K562 (cell line): ENCODE measurements around the gene PRMT3. TPM values are rescaled to one million over a fixed set of nuclear protein-coding genes. Genes with fewer than 3 reads are reported as not detected.
A peak's percentile ranks its signal among the peaks of the same experiment; 100 is the strongest.

Experiments used
- CBFA2T3 ChIP-seq: fragments of 450-650 bp; IDR thresholded peaks from 2 replicates; pipeline ENCODE4 v1.6.1; 2017
- EP300 ChIP-seq: IDR thresholded peaks from 2 replicates; pipeline ENCODE4 v1.6.1; 2012; ENCODE audit warnings: low read length, improper control_type of control experiment
- GATAD2A ChIP-seq: fragments of 450-650 bp; IDR thresholded peaks from 2 replicates; pipeline ENCODE4 v1.6.1; 2017
- HDAC3 ChIP-seq: fragments of 450-650 bp; IDR thresholded peaks from 2 replicates; pipeline ENCODE4 v1.6.1; 2018; ENCODE audit warnings: borderline replicate concordance, mild to moderate bottlenecking, moderate library complexity; ENCODE audit not compliant: partially characterized antibody
- MAFG ChIP-seq: fragments of 450-650 bp; conservative IDR thresholded peaks from 2 replicates; pipeline ENCODE4 v1.6.1; 2016; ENCODE audit warnings: missing genetic modification characterization, missing compliant biosample characterization
- MEF2D ChIP-seq: conservative IDR thresholded peaks from 2 replicates; pipeline ENCODE4 v1.6.1; 2016; ENCODE audit warnings: low read depth, missing genetic modification characterization, missing compliant biosample characterization
- RCOR1 ChIP-seq, 2 experiments: IDR thresholded peaks; 2 replicates each; pipeline ENCODE4 v1.6.1; 2012; ENCODE audit warnings: low read depth in 2 of 2, low read length in 2 of 2, borderline replicate concordance in 1 of 2, improper control_type of control experiment in 1 of 2
- SAFB2 ChIP-seq: fragments of 200-400 bp; formaldehyde crosslinking; IDR thresholded peaks from 2 replicates; pipeline ENCODE4 v1.6.1; 2018; ENCODE audit warnings: borderline replicate concordance, low read length, low read depth, moderate library complexity; ENCODE audit not compliant: severe bottlenecking
- SIN3B ChIP-seq: fragments of 450-650 bp; IDR thresholded peaks from 2 replicates; pipeline ENCODE4 v1.6.1; 2017; ENCODE audit warnings: low read depth, mild to moderate bottlenecking, moderate library complexity
- ZFP36 ChIP-seq: fragments of 150-350 bp; IDR thresholded peaks from 2 replicates; pipeline ENCODE4 v1.6.1; 2018; ENCODE audit warnings: low read length, low read depth; ENCODE audit not compliant: partially characterized antibody
- ZNF23 ChIP-seq: fragments of 250-450 bp; sonication (Bioruptor Pico); IDR thresholded peaks from 2 replicates; pipeline ENCODE4 v1.4.0; 2020; ENCODE audit warnings: mild to moderate bottlenecking
- ZNF316 ChIP-seq: fragments of 450-650 bp; IDR thresholded peaks from 2 replicates; pipeline ENCODE4 v1.6.1; 2016
- ZNF561 ChIP-seq: fragments of 450-650 bp; formaldehyde crosslinking; conservative IDR thresholded peaks from 2 replicates; pipeline ENCODE4 v1.4.0; 2020; ENCODE audit warnings: mild to moderate bottlenecking, moderate library complexity
- polyA plus RNA-seq, 8 experiments: library from polyadenylated mRNA; depleted of rRNA in 4 of 8; stranded (reverse) in 5 of 8; unstranded in 3 of 8; fragments of >200 nt; fragmentation: Nextera tagmentation in 2 of 8; fragmentation: Illumina TruSeq in 1 of 8; extraction: Ambion mirVana in 2 of 8; extraction: Trizol in 1 of 8; gene quantifications; 2 replicates each; pipeline versions ENCODE4 v1.2.1 to v1.2.3, GENCODE V29; 2011 to 2014; ENCODE audit warnings: inconsistent platforms in 1 of 8, missing spikeins in 1 of 8
- total RNA-seq, 7 experiments: library from RNA; depleted of rRNA in 6 of 7; stranded (reverse); fragments of >200 nt in 6 of 7; fragmentation: Illumina TruSeq in 2 of 7; extraction: Trizol in 2 of 7; gene quantifications; 2 replicates each; pipeline versions ENCODE4 v1.2.1 to v1.2.3, GENCODE V29; 2011 to 2021; ENCODE audit warnings: low replicate concordance in 1 of 7
- TF ChIP-seq, protein P1 (sequence below): fragments of 450-650 bp; IDR thresholded peaks from 2 replicates; pipeline ENCODE4 v1.6.1; 2016; ENCODE audit warnings: mild to moderate bottlenecking, moderate library complexity
- TF ChIP-seq, protein P2 (sequence below), 2 experiments: fragments of 450-650 bp; conservative IDR thresholded peaks; 2 replicates each; pipeline ENCODE4 v1.6.1; 2017; ENCODE audit warnings: mild to moderate bottlenecking in 2 of 2, moderate library complexity in 2 of 2

Gene PRMT3
- total and polyA plus RNA-seq, 9 of the 15 experiments (the other 6 are each of a cell fraction or from before 2014, with no cell fraction given), result 24.0 to 62.1 (median 44.7) TPM

GRCh38 chr11:20479513-20479912, 92.0 kb downstream of the PRMT3 start (continued):
- TF ChIP-seq SAFB2 (no peak), EP300 (no peak), ZNF23 (no peak), RCOR1 (IDR thresholded peaks at IDR 0.05; ENCODE audit: borderline replicate concordance in 1 of 2, low read depth in 2 of 2, low read length in 2 of 2) (peak in 1 of 2 experiments; percentile 51; a peak in 1 of 4 replicates), HDAC3 (peak; percentile 56), ZNF316 (peak; percentile 51; the same call in 1 of the 2 replicates), ZNF561 (CRISPR knock-in tag) (no peak), ZFP36 (no peak), SIN3B (no peak), MEF2D (tag) (no peak), GATAD2A (no peak), CBFA2T3 (peak; percentile 64), MAFG (tag) (peak; percentile 47)
- TF ChIP-seq, protein P1, sequence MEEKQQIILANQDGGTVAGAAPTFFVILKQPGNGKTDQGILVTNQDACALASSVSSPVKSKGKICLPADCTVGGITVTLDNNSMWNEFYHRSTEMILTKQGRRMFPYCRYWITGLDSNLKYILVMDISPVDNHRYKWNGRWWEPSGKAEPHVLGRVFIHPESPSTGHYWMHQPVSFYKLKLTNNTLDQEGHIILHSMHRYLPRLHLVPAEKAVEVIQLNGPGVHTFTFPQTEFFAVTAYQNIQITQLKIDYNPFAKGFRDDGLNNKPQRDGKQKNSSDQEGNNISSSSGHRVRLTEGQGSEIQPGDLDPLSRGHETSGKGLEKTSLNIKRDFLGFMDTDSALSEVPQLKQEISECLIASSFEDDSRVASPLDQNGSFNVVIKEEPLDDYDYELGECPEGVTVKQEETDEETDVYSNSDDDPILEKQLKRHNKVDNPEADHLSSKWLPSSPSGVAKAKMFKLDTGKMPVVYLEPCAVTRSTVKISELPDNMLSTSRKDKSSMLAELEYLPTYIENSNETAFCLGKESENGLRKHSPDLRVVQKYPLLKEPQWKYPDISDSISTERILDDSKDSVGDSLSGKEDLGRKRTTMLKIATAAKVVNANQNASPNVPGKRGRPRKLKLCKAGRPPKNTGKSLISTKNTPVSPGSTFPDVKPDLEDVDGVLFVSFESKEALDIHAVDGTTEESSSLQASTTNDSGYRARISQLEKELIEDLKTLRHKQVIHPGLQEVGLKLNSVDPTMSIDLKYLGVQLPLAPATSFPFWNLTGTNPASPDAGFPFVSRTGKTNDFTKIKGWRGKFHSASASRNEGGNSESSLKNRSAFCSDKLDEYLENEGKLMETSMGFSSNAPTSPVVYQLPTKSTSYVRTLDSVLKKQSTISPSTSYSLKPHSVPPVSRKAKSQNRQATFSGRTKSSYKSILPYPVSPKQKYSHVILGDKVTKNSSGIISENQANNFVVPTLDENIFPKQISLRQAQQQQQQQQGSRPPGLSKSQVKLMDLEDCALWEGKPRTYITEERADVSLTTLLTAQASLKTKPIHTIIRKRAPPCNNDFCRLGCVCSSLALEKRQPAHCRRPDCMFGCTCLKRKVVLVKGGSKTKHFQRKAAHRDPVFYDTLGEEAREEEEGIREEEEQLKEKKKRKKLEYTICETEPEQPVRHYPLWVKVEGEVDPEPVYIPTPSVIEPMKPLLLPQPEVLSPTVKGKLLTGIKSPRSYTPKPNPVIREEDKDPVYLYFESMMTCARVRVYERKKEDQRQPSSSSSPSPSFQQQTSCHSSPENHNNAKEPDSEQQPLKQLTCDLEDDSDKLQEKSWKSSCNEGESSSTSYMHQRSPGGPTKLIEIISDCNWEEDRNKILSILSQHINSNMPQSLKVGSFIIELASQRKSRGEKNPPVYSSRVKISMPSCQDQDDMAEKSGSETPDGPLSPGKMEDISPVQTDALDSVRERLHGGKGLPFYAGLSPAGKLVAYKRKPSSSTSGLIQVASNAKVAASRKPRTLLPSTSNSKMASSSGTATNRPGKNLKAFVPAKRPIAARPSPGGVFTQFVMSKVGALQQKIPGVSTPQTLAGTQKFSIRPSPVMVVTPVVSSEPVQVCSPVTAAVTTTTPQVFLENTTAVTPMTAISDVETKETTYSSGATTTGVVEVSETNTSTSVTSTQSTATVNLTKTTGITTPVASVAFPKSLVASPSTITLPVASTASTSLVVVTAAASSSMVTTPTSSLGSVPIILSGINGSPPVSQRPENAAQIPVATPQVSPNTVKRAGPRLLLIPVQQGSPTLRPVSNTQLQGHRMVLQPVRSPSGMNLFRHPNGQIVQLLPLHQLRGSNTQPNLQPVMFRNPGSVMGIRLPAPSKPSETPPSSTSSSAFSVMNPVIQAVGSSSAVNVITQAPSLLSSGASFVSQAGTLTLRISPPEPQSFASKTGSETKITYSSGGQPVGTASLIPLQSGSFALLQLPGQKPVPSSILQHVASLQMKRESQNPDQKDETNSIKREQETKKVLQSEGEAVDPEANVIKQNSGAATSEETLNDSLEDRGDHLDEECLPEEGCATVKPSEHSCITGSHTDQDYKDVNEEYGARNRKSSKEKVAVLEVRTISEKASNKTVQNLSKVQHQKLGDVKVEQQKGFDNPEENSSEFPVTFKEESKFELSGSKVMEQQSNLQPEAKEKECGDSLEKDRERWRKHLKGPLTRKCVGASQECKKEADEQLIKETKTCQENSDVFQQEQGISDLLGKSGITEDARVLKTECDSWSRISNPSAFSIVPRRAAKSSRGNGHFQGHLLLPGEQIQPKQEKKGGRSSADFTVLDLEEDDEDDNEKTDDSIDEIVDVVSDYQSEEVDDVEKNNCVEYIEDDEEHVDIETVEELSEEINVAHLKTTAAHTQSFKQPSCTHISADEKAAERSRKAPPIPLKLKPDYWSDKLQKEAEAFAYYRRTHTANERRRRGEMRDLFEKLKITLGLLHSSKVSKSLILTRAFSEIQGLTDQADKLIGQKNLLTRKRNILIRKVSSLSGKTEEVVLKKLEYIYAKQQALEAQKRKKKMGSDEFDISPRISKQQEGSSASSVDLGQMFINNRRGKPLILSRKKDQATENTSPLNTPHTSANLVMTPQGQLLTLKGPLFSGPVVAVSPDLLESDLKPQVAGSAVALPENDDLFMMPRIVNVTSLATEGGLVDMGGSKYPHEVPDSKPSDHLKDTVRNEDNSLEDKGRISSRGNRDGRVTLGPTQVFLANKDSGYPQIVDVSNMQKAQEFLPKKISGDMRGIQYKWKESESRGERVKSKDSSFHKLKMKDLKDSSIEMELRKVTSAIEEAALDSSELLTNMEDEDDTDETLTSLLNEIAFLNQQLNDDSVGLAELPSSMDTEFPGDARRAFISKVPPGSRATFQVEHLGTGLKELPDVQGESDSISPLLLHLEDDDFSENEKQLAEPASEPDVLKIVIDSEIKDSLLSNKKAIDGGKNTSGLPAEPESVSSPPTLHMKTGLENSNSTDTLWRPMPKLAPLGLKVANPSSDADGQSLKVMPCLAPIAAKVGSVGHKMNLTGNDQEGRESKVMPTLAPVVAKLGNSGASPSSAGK, result peak; percentile 58
- TF ChIP-seq, protein P2, sequence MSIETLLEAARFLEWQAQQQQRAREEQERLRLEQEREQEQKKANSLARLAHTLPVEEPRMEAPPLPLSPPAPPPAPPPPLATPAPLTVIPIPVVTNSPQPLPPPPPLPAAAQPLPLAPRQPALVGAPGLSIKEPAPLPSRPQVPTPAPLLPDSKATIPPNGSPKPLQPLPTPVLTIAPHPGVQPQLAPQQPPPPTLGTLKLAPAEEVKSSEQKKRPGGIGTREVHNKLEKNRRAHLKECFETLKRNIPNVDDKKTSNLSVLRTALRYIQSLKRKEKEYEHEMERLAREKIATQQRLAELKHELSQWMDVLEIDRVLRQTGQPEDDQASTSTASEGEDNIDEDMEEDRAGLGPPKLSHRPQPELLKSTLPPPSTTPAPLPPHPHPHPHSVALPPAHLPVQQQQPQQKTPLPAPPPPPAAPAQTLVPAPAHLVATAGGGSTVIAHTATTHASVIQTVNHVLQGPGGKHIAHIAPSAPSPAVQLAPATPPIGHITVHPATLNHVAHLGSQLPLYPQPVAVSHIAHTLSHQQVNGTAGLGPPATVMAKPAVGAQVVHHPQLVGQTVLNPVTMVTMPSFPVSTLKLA (conservative IDR thresholded peaks at IDR 0.05), result 0 out of 4 replicates have a peak, but pooled peaks of 1 of the 2 experiments have one; percentile 19
